K562 (cell line): ENCODE results near the gene TGM3. TPM values are rescaled to one million over a fixed set of nuclear protein-coding genes. Genes with fewer than 3 reads are reported as not detected.

Experiments used
- AFF4 ChIP-seq: sonication (generic); formaldehyde crosslinking; IDR thresholded peaks from 2 replicates; pipeline ENCODE4 v1.8.0; 2023; ENCODE audit warnings: mild to moderate bottlenecking, missing genetic modification reagents
- CBFB ChIP-seq: sonication (generic); formaldehyde crosslinking; IDR thresholded peaks from 2 replicates; pipeline ENCODE4 v1.4.0; 2020; ENCODE audit warnings: mild to moderate bottlenecking, missing genetic modification reagents
- CHAMP1 ChIP-seq: fragments of 450-650 bp; IDR thresholded peaks from 2 replicates; pipeline ENCODE4 v1.6.1; 2016; ENCODE audit warnings: mild to moderate bottlenecking
- GATAD2B ChIP-seq: fragments of 450-650 bp; IDR thresholded peaks from 2 replicates; pipeline ENCODE4 v1.6.1; 2017; ENCODE audit warnings: mild to moderate bottlenecking, borderline replicate concordance
- GTF2A2 ChIP-seq: IDR thresholded peaks from 2 replicates; pipeline ENCODE4 v1.6.1; 2016; ENCODE audit warnings: mild to moderate bottlenecking, missing genetic modification characterization, missing compliant biosample characterization
- HOMEZ ChIP-seq: fragments of 250-450 bp; sonication (Bioruptor Pico); IDR thresholded peaks from 2 replicates; pipeline ENCODE4 v1.4.0; 2020; ENCODE audit warnings: mild to moderate bottlenecking, moderate library complexity
- RAD51 ChIP-seq: fragments of 450-650 bp; IDR thresholded peaks from 2 replicates; pipeline ENCODE4 v1.7.1; 2016; ENCODE audit warnings: low read depth, mild to moderate bottlenecking, borderline replicate concordance
- SFPQ ChIP-seq: fragments of 200-400 bp; formaldehyde crosslinking; IDR thresholded peaks from 2 replicates; pipeline ENCODE4 v1.6.1; 2017; ENCODE audit warnings: mild to moderate bottlenecking, low read depth, low read length, moderate library complexity
- TCF7L2 ChIP-seq: fragments of 150-350 bp; IDR thresholded peaks from 2 replicates; pipeline ENCODE4 v1.6.1; 2016; ENCODE audit warnings: low read depth, mild to moderate bottlenecking, low read length, moderate library complexity
- TEAD4 ChIP-seq, 2 experiments: sonication (generic) in 1 of 2; formaldehyde crosslinking in 1 of 2; IDR thresholded peaks; 2 replicates each; pipeline versions ENCODE4 v1.6.1 to v1.8.0; 2012 to 2022; ENCODE audit warnings: borderline replicate concordance in 1 of 2, inconsistent platforms in 1 of 2, low read length in 1 of 2, mild to moderate bottlenecking in 1 of 2, missing genetic modification reagents in 1 of 2
- ZNF584 ChIP-seq: fragments of 200-800 bp; sonication (Bioruptor generic); IDR thresholded peaks from 2 replicates; pipeline ENCODE4 v1.6.1; 2016; ENCODE audit warnings: low read depth, mild to moderate bottlenecking, missing genetic modification characterization, missing compliant biosample characterization
- ZNF592 ChIP-seq: fragments of 450-650 bp; IDR thresholded peaks from 2 replicates; pipeline ENCODE4 v1.6.1; 2017; ENCODE audit warnings: antibody characterized with exemption, mild to moderate bottlenecking
- polyA plus RNA-seq, 8 experiments: library from polyadenylated mRNA; depleted of rRNA in 4 of 8; stranded (reverse) in 5 of 8; unstranded in 3 of 8; fragments of >200 nt; fragmentation: Nextera tagmentation in 2 of 8; fragmentation: Illumina TruSeq in 1 of 8; extraction: Ambion mirVana in 2 of 8; extraction: Trizol in 1 of 8; gene quantifications; 2 replicates each; pipeline versions ENCODE4 v1.2.1 to v1.2.3, GENCODE V29; 2011 to 2014; ENCODE audit warnings: inconsistent platforms in 1 of 8, missing spikeins in 1 of 8
- total RNA-seq, 7 experiments: library from RNA; depleted of rRNA in 6 of 7; stranded (reverse); fragments of >200 nt in 6 of 7; fragmentation: Illumina TruSeq in 2 of 7; extraction: Trizol in 2 of 7; gene quantifications; 2 replicates each; pipeline versions ENCODE4 v1.2.1 to v1.2.3, GENCODE V29; 2011 to 2021; ENCODE audit warnings: low replicate concordance in 1 of 7

TGM3 gene
- total and polyA plus RNA-seq, 9 of the 15 experiments (the other 6 are each of a cell fraction or from before 2014, with no cell fraction given): not detected

- TF ChIP-seq TEAD4 (IDR thresholded peaks at IDR 0.05; ENCODE audit: low read length) (no peak), TEAD4 (CRISPR knock-in tag; IDR thresholded peaks at IDR 0.05; ENCODE audit: borderline replicate concordance) (no peak), TCF7L2 (no peak), GTF2A2 (no peak), ZNF584 (CRISPR knock-in tag) (no peak), SFPQ (no peak), HOMEZ (CRISPR knock-in tag) (no peak), CBFB (CRISPR knock-in tag) (0 out of 2 replicates have a peak, but pooled peaks have one; percentile 60), RAD51 (no peak), ZNF592 (0 out of 2 replicates have a peak, but pooled peaks have one; percentile 2), GATAD2B (no peak), CHAMP1 (no peak), AFF4 (CRISPR knock-in tag) (0 out of 2 replicates have a peak, but pooled peaks have one; percentile 26)
Measured at GRCh38 chr20:2315440-2315778, 19.6 kb downstream of the TGM3 start (continued).
